ENCODE data around the gene LINC00305.

- TF ChIP-seq CTCF (IDR thresholded peaks at IDR 0.05) (no peak), EZH2 (IDR thresholded peaks at IDR 0.05) (no peak), EZH2phosphoT487 (IDR thresholded peaks at IDR 0.05) (no peak)
Measured at GRCh38 chr18:64095056-64095455, 53.8 kb downstream of the LINC00305 start.
